ENCODE data around the gene ABCD1. TPM values are rescaled to one million over a fixed set of nuclear protein-coding genes. Genes with fewer than 3 reads are reported as not detected.

Gene ABCD1
- total and polyA plus RNA-seq, 9 of the 15 experiments (the other 6 are each of a cell fraction or from before 2014, with no cell fraction given), result 0.07 to 6.9 (median 2.2) TPM

DNA sequence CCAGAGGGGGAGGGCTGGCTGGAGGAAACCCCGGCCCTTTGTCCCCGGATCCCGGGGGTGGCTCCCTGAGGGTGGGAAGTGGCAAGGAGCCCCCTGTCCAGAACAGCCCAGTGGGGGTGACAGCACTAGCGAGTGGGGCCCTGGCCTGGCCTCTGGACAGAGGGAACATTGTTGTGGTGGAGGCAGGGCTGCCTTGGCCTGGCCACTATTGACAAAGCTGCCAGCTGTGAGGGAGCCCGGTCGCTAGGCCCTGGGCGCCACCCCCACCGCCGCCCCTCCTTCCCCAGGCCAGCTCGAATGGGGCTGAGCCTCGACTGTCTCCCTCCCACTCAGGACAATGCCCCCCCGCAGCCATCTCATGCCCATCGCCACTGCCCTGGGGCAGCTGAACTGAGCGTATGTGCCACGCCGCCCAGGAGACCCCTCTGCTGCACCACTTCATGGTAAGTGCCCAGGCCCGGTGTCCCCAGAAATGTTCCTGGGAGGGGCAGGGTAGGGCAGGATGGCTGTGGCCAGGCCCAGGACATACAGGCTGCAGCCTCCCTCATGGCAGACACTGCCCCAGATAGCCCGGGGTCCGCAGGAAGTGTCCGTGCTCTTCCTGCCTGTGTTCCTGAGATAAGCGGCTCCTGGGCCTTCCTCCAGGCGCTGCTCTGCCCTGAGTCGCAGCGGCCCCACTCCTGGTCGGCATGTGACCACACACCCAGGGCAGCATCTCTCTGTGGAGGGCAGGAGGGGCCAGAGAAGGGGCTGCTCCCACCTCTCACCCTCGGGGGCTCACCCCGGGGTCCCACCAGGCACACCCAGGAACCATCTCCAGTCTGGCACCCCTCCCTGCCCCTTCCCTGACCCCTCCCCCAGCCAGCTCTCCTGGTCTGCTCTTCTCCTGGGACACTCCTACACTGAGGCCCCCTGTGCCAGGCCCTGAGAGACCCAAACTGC, 40.8 kb downstream of the ABCD1 start (continued):
- TF ChIP-seq, protein P1, sequence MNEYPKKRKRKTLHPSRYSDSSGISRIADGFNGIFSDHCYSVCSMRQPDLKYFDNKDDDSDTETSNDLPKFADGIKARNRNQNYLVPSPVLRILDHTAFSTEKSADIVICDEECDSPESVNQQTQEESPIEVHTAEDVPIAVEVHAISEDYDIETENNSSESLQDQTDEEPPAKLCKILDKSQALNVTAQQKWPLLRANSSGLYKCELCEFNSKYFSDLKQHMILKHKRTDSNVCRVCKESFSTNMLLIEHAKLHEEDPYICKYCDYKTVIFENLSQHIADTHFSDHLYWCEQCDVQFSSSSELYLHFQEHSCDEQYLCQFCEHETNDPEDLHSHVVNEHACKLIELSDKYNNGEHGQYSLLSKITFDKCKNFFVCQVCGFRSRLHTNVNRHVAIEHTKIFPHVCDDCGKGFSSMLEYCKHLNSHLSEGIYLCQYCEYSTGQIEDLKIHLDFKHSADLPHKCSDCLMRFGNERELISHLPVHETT (CRISPR knock-in tag; conservative IDR thresholded peaks at IDR 0.05 in 1 of 2, IDR thresholded peaks at IDR 0.05 in 1 of 2), result peak in 1 of 2 experiments; percentile 53; a peak in 2 of 4 replicates
- TF ChIP-seq TAL1 (IDR thresholded peaks at IDR 0.05) (peak; percentile 87), ZNF561 (CRISPR knock-in tag; conservative IDR thresholded peaks at IDR 0.05) (no peak), ZNF695 (CRISPR knock-in tag; IDR thresholded peaks at IDR 0.05) (no peak), ETV5 (CRISPR knock-in tag; IDR thresholded peaks at IDR 0.05; ENCODE audit: low read depth) (peak; percentile 94), TEAD1 (CRISPR knock-in tag; IDR thresholded peaks at IDR 0.05) (no peak), ELF1 (tag; IDR thresholded peaks at IDR 0.05) (0 out of 2 replicates have a peak, but pooled peaks have one; percentile 25), HDGF (IDR thresholded peaks at IDR 0.05) (no peak), ZFPM2 (CRISPR knock-in tag; IDR thresholded peaks at IDR 0.05) (no peak)
- TF ChIP-seq, protein P2, sequence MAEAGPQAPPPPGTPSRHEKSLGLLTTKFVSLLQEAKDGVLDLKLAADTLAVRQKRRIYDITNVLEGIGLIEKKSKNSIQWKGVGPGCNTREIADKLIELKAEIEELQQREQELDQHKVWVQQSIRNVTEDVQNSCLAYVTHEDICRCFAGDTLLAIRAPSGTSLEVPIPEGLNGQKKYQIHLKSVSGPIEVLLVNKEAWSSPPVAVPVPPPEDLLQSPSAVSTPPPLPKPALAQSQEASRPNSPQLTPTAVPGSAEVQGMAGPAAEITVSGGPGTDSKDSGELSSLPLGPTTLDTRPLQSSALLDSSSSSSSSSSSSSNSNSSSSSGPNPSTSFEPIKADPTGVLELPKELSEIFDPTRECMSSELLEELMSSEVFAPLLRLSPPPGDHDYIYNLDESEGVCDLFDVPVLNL (CRISPR knock-in tag; IDR thresholded peaks at IDR 0.05; ENCODE audit: low read depth), result no peak
- TF ChIP-seq, protein P3, sequence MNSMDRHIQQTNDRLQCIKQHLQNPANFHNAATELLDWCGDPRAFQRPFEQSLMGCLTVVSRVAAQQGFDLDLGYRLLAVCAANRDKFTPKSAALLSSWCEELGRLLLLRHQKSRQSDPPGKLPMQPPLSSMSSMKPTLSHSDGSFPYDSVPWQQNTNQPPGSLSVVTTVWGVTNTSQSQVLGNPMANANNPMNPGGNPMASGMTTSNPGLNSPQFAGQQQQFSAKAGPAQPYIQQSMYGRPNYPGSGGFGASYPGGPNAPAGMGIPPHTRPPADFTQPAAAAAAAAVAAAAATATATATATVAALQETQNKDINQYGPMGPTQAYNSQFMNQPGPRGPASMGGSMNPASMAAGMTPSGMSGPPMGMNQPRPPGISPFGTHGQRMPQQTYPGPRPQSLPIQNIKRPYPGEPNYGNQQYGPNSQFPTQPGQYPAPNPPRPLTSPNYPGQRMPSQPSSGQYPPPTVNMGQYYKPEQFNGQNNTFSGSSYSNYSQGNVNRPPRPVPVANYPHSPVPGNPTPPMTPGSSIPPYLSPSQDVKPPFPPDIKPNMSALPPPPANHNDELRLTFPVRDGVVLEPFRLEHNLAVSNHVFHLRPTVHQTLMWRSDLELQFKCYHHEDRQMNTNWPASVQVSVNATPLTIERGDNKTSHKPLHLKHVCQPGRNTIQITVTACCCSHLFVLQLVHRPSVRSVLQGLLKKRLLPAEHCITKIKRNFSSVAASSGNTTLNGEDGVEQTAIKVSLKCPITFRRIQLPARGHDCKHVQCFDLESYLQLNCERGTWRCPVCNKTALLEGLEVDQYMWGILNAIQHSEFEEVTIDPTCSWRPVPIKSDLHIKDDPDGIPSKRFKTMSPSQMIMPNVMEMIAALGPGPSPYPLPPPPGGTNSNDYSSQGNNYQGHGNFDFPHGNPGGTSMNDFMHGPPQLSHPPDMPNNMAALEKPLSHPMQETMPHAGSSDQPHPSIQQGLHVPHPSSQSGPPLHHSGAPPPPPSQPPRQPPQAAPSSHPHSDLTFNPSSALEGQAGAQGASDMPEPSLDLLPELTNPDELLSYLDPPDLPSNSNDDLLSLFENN (IDR thresholded peaks at IDR 0.05; ENCODE audit: low read depth in 2 of 2, low read length in 2 of 2), result peak in 1 of 2 experiments; percentile 80; a peak in 2 of 4 replicates
- TF ChIP-seq, protein P4, sequence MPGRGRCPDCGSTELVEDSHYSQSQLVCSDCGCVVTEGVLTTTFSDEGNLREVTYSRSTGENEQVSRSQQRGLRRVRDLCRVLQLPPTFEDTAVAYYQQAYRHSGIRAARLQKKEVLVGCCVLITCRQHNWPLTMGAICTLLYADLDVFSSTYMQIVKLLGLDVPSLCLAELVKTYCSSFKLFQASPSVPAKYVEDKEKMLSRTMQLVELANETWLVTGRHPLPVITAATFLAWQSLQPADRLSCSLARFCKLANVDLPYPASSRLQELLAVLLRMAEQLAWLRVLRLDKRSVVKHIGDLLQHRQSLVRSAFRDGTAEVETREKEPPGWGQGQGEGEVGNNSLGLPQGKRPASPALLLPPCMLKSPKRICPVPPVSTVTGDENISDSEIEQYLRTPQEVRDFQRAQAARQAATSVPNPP (IDR thresholded peaks at IDR 0.05; ENCODE audit: borderline replicate concordance, insufficient read depth, insufficient read length), result no peak
- TF ChIP-seq, protein P5, sequence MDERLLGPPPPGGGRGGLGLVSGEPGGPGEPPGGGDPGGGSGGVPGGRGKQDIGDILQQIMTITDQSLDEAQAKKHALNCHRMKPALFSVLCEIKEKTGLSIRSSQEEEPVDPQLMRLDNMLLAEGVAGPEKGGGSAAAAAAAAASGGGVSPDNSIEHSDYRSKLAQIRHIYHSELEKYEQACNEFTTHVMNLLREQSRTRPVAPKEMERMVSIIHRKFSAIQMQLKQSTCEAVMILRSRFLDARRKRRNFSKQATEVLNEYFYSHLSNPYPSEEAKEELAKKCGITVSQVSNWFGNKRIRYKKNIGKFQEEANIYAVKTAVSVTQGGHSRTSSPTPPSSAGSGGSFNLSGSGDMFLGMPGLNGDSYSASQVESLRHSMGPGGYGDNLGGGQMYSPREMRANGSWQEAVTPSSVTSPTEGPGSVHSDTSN (CRISPR knock-in tag; IDR thresholded peaks at IDR 0.05; ENCODE audit: low read depth), result no peak
- TF ChIP-seq, protein P5 (tag; conservative IDR thresholded peaks at IDR 0.05; ENCODE audit: low read depth), result no peak
